SK-N-SH treated with all-trans-retinoic acid at 6 μM for 48 hours (cell line): Measurements from ENCODE around the gene DIDO1.

Source experiments
- ATAC-seq: fragments of 200-7000 bp; cut with Tn5 transposase; 3 replicates; pipeline ENCODE4 v1.9.1; 2020; ENCODE audit warnings: mild to moderate bottlenecking, moderate library complexity
- ARNTL ChIP-seq: fragments of 450-650 bp; formaldehyde crosslinking; IDR thresholded peaks from 2 replicates; pipeline ENCODE4 v1.5.0; 2020; ENCODE audit warnings: low read depth, mild to moderate bottlenecking, moderate library complexity, borderline replicate concordance
- BACH2 ChIP-seq: fragments of 250-450 bp; sonication (Bioruptor Pico); IDR thresholded peaks from 2 replicates; pipeline ENCODE4 v1.9.0; 2021; ENCODE audit warnings: mild to moderate bottlenecking, borderline replicate concordance
- CSDC2 ChIP-seq: fragments of 250-450 bp; sonication (Bioruptor Pico); IDR thresholded peaks from 2 replicates; pipeline ENCODE4 v1.5.0; 2020; ENCODE audit warnings: mild to moderate bottlenecking, moderate library complexity
- ESRRG ChIP-seq: fragments of 250-450 bp; sonication (Bioruptor Pico); IDR thresholded peaks from 2 replicates; pipeline ENCODE4 v1.6.1; 2021; ENCODE audit warnings: mild to moderate bottlenecking
- GLIS3 ChIP-seq: fragments of 250-450 bp; sonication (Bioruptor Pico); IDR thresholded peaks from 2 replicates; pipeline ENCODE4 v1.5.0; 2020; ENCODE audit warnings: mild to moderate bottlenecking, moderate library complexity
- ISL1 ChIP-seq: fragments of 250-450 bp; sonication (Bioruptor Pico); IDR thresholded peaks from 2 replicates; pipeline ENCODE4 v2.1.2; 2022; ENCODE audit warnings: mild to moderate bottlenecking, moderate library complexity
- OSR1 ChIP-seq: fragments of 250-450 bp; sonication (Bioruptor Pico); IDR thresholded peaks from 2 replicates; pipeline ENCODE4 v1.8.0; 2022; ENCODE audit warnings: moderate library complexity, mild to moderate bottlenecking, inconsistent platforms
- PPARA ChIP-seq: fragments of 250-450 bp; sonication (Bioruptor Pico); IDR thresholded peaks from 2 replicates; pipeline ENCODE4 v1.5.0; 2020; ENCODE audit warnings: mild to moderate bottlenecking, borderline replicate concordance
- RARB ChIP-seq: fragments of 250-450 bp; sonication (Bioruptor Pico); IDR thresholded peaks from 2 replicates; pipeline ENCODE4 v1.8.0; 2021; ENCODE audit warnings: mild to moderate bottlenecking, moderate library complexity
- SNAI2 ChIP-seq: fragments of 250-450 bp; sonication (Bioruptor Pico); IDR thresholded peaks from 2 replicates; pipeline ENCODE4 v1.5.0; 2020; ENCODE audit warnings: mild to moderate bottlenecking, moderate library complexity
- TCF4 ChIP-seq: fragments of 250-450 bp; sonication (Bioruptor Pico); IDR thresholded peaks from 2 replicates; pipeline ENCODE4 v1.8.0; 2021; ENCODE audit warnings: mild to moderate bottlenecking, moderate library complexity, borderline replicate concordance
- TOX ChIP-seq: fragments of 250-450 bp; sonication (Bioruptor Pico); IDR thresholded peaks from 2 replicates; pipeline ENCODE4 v1.8.0; 2021; ENCODE audit warnings: mild to moderate bottlenecking, moderate library complexity, borderline replicate concordance
- ZC3H10 ChIP-seq: fragments of 250-450 bp; sonication (Bioruptor Pico); IDR thresholded peaks from 2 replicates; pipeline ENCODE4 v1.5.1; 2021; ENCODE audit warnings: mild to moderate bottlenecking, moderate library complexity
- ZFP3 ChIP-seq: fragments of 250-450 bp; sonication (Bioruptor Pico); IDR thresholded peaks from 2 replicates; pipeline ENCODE4 v1.5.0; 2020; ENCODE audit warnings: mild to moderate bottlenecking, moderate library complexity
- ZFP30 ChIP-seq: fragments of 450-650 bp; formaldehyde crosslinking; IDR thresholded peaks from 2 replicates; pipeline ENCODE4 v1.5.0; 2022; ENCODE audit warnings: mild to moderate bottlenecking, moderate library complexity
- ZNF565 ChIP-seq: fragments of 450-650 bp; formaldehyde crosslinking; conservative IDR thresholded peaks from 2 replicates; pipeline ENCODE4 v1.5.0; 2020; ENCODE audit warnings: low read depth, mild to moderate bottlenecking, moderate library complexity
- ZNF8 ChIP-seq: fragments of 450-650 bp; formaldehyde crosslinking; IDR thresholded peaks from 2 replicates; pipeline ENCODE4 v1.5.0; 2020; ENCODE audit warnings: mild to moderate bottlenecking, moderate library complexity
- TF ChIP-seq, protein P1 (sequence below): fragments of 250-450 bp; sonication (Bioruptor Pico); IDR thresholded peaks from 2 replicates; pipeline ENCODE4 v1.5.0; 2020; ENCODE audit warnings: mild to moderate bottlenecking, moderate library complexity
- TF ChIP-seq, protein P2 (sequence below): fragments of 250-450 bp; sonication (Bioruptor Pico); IDR thresholded peaks from 2 replicates; pipeline ENCODE4 v1.5.1; 2020; ENCODE audit warnings: low read depth, mild to moderate bottlenecking, moderate library complexity
- TF ChIP-seq, protein P3 (sequence below): fragments of 250-450 bp; sonication (Bioruptor Pico); IDR thresholded peaks from 2 replicates; pipeline ENCODE4 v1.8.0; 2020; ENCODE audit warnings: mild to moderate bottlenecking, moderate library complexity, borderline replicate concordance
- TF ChIP-seq, protein P4 (sequence below): fragments of 250-450 bp; sonication (Bioruptor Pico); IDR thresholded peaks from 2 replicates; pipeline ENCODE4 v1.5.1; 2021; ENCODE audit warnings: mild to moderate bottlenecking, moderate library complexity

The DIDO1 gene

GRCh38 chr20:62949962-62950361, 23.7 kb upstream of the DIDO1 start (continued):
- TF ChIP-seq, protein P1, sequence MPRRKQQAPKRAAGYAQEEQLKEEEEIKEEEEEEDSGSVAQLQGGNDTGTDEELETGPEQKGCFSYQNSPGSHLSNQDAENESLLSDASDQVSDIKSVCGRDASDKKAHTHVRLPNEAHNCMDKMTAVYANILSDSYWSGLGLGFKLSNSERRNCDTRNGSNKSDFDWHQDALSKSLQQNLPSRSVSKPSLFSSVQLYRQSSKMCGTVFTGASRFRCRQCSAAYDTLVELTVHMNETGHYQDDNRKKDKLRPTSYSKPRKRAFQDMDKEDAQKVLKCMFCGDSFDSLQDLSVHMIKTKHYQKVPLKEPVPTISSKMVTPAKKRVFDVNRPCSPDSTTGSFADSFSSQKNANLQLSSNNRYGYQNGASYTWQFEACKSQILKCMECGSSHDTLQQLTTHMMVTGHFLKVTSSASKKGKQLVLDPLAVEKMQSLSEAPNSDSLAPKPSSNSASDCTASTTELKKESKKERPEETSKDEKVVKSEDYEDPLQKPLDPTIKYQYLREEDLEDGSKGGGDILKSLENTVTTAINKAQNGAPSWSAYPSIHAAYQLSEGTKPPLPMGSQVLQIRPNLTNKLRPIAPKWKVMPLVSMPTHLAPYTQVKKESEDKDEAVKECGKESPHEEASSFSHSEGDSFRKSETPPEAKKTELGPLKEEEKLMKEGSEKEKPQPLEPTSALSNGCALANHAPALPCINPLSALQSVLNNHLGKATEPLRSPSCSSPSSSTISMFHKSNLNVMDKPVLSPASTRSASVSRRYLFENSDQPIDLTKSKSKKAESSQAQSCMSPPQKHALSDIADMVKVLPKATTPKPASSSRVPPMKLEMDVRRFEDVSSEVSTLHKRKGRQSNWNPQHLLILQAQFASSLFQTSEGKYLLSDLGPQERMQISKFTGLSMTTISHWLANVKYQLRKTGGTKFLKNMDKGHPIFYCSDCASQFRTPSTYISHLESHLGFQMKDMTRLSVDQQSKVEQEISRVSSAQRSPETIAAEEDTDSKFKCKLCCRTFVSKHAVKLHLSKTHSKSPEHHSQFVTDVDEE (CRISPR knock-in tag): no peak
- TF ChIP-seq, protein P2, sequence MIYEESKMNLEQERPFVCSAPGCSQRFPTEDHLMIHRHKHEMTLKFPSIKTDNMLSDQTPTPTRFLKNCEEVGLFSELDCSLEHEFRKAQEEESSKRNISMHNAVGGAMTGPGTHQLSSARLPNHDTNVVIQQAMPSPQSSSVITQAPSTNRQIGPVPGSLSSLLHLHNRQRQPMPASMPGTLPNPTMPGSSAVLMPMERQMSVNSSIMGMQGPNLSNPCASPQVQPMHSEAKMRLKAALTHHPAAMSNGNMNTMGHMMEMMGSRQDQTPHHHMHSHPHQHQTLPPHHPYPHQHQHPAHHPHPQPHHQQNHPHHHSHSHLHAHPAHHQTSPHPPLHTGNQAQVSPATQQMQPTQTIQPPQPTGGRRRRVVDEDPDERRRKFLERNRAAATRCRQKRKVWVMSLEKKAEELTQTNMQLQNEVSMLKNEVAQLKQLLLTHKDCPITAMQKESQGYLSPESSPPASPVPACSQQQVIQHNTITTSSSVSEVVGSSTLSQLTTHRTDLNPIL: no peak

- ATAC-seq: no peak
- TF ChIP-seq SNAI2 (CRISPR knock-in tag): no peak
- no peak for TF ChIP-seq CSDC2 (CRISPR knock-in tag)
- no peak for TF ChIP-seq ZNF8 (CRISPR knock-in tag)
- TF ChIP-seq ARNTL (CRISPR knock-in tag): no peak
- TF ChIP-seq BACH2 (CRISPR knock-in tag): no peak
- TF ChIP-seq, protein P3, sequence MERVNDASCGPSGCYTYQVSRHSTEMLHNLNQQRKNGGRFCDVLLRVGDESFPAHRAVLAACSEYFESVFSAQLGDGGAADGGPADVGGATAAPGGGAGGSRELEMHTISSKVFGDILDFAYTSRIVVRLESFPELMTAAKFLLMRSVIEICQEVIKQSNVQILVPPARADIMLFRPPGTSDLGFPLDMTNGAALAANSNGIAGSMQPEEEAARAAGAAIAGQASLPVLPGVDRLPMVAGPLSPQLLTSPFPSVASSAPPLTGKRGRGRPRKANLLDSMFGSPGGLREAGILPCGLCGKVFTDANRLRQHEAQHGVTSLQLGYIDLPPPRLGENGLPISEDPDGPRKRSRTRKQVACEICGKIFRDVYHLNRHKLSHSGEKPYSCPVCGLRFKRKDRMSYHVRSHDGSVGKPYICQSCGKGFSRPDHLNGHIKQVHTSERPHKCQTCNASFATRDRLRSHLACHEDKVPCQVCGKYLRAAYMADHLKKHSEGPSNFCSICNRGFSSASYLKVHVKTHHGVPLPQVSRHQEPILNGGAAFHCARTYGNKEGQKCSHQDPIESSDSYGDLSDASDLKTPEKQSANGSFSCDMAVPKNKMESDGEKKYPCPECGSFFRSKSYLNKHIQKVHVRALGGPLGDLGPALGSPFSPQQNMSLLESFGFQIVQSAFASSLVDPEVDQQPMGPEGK (CRISPR knock-in tag): no peak
- no peak for TF ChIP-seq ISL1 (CRISPR knock-in tag)
- TF ChIP-seq, protein P2: no peak
- TF ChIP-seq ESRRG (CRISPR knock-in tag): no peak
- no peak for TF ChIP-seq ZC3H10 (CRISPR knock-in tag)
- TF ChIP-seq TOX (CRISPR knock-in tag): no peak
- TF ChIP-seq RARB: no peak
- TF ChIP-seq ZNF565 (CRISPR knock-in tag): no peak
- TF ChIP-seq, protein P4, sequence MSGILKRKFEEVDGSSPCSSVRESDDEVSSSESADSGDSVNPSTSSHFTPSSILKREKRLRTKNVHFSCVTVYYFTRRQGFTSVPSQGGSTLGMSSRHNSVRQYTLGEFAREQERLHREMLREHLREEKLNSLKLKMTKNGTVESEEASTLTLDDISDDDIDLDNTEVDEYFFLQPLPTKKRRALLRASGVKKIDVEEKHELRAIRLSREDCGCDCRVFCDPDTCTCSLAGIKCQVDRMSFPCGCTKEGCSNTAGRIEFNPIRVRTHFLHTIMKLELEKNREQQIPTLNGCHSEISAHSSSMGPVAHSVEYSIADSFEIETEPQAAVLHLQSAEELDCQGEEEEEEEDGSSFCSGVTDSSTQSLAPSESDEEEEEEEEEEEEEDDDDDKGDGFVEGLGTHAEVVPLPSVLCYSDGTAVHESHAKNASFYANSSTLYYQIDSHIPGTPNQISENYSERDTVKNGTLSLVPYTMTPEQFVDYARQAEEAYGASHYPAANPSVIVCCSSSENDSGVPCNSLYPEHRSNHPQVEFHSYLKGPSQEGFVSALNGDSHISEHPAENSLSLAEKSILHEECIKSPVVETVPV (CRISPR knock-in tag): no peak
- no peak for TF ChIP-seq OSR1 (CRISPR knock-in tag)
Measured at GRCh38 chr20:62949153-62949821, 23.0 kb upstream of the DIDO1 start.

GRCh38 chr20:62947532-62948300, 21.4 kb upstream of the DIDO1 start:
- ATAC-seq: no peak
- TF ChIP-seq ZNF565 (CRISPR knock-in tag) (no peak), ZFP30 (no peak), GLIS3 (CRISPR knock-in tag) (no peak), ARNTL (CRISPR knock-in tag) (no peak), PPARA (CRISPR knock-in tag) (no peak), TOX (CRISPR knock-in tag) (no peak), ZFP3 (no peak), ESRRG (CRISPR knock-in tag) (no peak), CSDC2 (CRISPR knock-in tag) (no peak), TCF4 (CRISPR knock-in tag) (no peak), ZC3H10 (CRISPR knock-in tag) (no peak), BACH2 (CRISPR knock-in tag) (no peak), OSR1 (CRISPR knock-in tag) (no peak)
- TF ChIP-seq, protein P1 (CRISPR knock-in tag): no peak
- TF ChIP-seq, protein P4 (CRISPR knock-in tag): no peak
